NCI-H345 treated with DMSO at 0.1 percent for 48 hours (cell line): ENCODE measurements around the gene DPH5.
"Not testable (repeated sequence)": the region's sequence is repeated elsewhere in the genome, so short reads cannot be mapped to it uniquely, and the experiment has no call there.

ENCODE experiments used
- DNase-seq: peaks from one replicate; lab custom pipeline; 2025; ENCODE audit not compliant: unreplicated experiment; lab: John Stamatoyannopoulos, UW

The DPH5 gene

GRCh38 chr1:100989306-100990077, 36.1 kb downstream of the DPH5 start:
- no peak for DNase-seq

- DNase-seq = no peak
Measured at GRCh38 chr1:100988121-100988520, 37.5 kb downstream of the DPH5 start.

GRCh38 chr1:100982793-100983192, 42.8 kb downstream of the DPH5 start:
- no peak for DNase-seq

GRCh38 chr1:100979631-100980030, 46.0 kb downstream of the DPH5 start:
- DNase-seq = no peak

GRCh38 chr1:100976936-100977335, 48.6 kb downstream of the DPH5 start:
- DNase-seq = no peak

GRCh38 chr1:100972185-100972584, 53.4 kb downstream of the DPH5 start:
- no peak for DNase-seq

GRCh38 chr1:100971021-100971420, 54.6 kb downstream of the DPH5 start:
- no peak for DNase-seq

- no peak for DNase-seq
Measured at GRCh38 chr1:100969327-100969726, 56.3 kb downstream of the DPH5 start.

GRCh38 chr1:100968621-100969020, 57.0 kb downstream of the DPH5 start:
- no peak for DNase-seq

- no peak for DNase-seq
Measured at GRCh38 chr1:100960098-100960497, 65.5 kb downstream of the DPH5 start.

GRCh38 chr1:100959502-100960060, 66.0 kb downstream of the DPH5 start:
- DNase-seq = no peak

- DNase-seq = no peak
Measured at GRCh38 chr1:100955322-100955721, 70.3 kb downstream of the DPH5 start.

- DNase-seq = no peak
Measured at GRCh38 chr1:100953960-100954730, 71.4 kb downstream of the DPH5 start.

GRCh38 chr1:100952970-100953369, 72.6 kb downstream of the DPH5 start:
- not testable (repeated sequence) for DNase-seq

- no peak for DNase-seq
Measured at GRCh38 chr1:100952104-100952745, 73.4 kb downstream of the DPH5 start.

- DNase-seq = no peak
Measured at GRCh38 chr1:100950781-100951180, 74.8 kb downstream of the DPH5 start.

- no peak for DNase-seq
Measured at GRCh38 chr1:100950337-100950736, 75.2 kb downstream of the DPH5 start.

GRCh38 chr1:100949515-100950158, 75.9 kb downstream of the DPH5 start:
- DNase-seq = peak; percentile 15

- DNase-seq = not testable (repeated sequence)
Measured at GRCh38 chr1:100948721-100949405, 76.7 kb downstream of the DPH5 start.

GRCh38 chr1:100947816-100948215, 77.8 kb downstream of the DPH5 start:
- not testable (repeated sequence) for DNase-seq
